PC-9 (cell line): ENCODE measurements around the gene KBTBD8.

Source experiments
- EZH2 ChIP-seq: fragments of 200-600 bp; sonication (generic); IDR thresholded peaks from 2 replicates; pipeline ENCODE4 v1.8.0; 2017; ENCODE audit warnings: antibody characterized with exemption, low read depth
- TF ChIP-seq, protein P1 (sequence below): fragments of 200-600 bp; sonication (generic); conservative IDR thresholded peaks from 2 replicates; pipeline ENCODE4 v1.6.1; 2017; ENCODE audit warnings: mixed run types, antibody characterized with exemption, mild to moderate bottlenecking, moderate library complexity

- TF ChIP-seq, protein P1, sequence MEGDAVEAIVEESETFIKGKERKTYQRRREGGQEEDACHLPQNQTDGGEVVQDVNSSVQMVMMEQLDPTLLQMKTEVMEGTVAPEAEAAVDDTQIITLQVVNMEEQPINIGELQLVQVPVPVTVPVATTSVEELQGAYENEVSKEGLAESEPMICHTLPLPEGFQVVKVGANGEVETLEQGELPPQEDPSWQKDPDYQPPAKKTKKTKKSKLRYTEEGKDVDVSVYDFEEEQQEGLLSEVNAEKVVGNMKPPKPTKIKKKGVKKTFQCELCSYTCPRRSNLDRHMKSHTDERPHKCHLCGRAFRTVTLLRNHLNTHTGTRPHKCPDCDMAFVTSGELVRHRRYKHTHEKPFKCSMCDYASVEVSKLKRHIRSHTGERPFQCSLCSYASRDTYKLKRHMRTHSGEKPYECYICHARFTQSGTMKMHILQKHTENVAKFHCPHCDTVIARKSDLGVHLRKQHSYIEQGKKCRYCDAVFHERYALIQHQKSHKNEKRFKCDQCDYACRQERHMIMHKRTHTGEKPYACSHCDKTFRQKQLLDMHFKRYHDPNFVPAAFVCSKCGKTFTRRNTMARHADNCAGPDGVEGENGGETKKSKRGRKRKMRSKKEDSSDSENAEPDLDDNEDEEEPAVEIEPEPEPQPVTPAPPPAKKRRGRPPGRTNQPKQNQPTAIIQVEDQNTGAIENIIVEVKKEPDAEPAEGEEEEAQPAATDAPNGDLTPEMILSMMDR, result no peak
- no peak for TF ChIP-seq EZH2
Observed at GRCh38 chr3:67018789-67019526, 20.9 kb downstream of the KBTBD8 start.
